GM12874 (cell line): Measurements from ENCODE around the gene HYOU1.

ENCODE experiments used
- CTCF ChIP-seq: IDR thresholded peaks from 2 replicates; pipeline ENCODE4 v1.5.1; 2011; ENCODE audit warnings: low read depth, mild to moderate bottlenecking, control low read depth, low read length, moderate library complexity; ENCODE audit not compliant: insufficient read depth

The HYOU1 gene

DNA sequence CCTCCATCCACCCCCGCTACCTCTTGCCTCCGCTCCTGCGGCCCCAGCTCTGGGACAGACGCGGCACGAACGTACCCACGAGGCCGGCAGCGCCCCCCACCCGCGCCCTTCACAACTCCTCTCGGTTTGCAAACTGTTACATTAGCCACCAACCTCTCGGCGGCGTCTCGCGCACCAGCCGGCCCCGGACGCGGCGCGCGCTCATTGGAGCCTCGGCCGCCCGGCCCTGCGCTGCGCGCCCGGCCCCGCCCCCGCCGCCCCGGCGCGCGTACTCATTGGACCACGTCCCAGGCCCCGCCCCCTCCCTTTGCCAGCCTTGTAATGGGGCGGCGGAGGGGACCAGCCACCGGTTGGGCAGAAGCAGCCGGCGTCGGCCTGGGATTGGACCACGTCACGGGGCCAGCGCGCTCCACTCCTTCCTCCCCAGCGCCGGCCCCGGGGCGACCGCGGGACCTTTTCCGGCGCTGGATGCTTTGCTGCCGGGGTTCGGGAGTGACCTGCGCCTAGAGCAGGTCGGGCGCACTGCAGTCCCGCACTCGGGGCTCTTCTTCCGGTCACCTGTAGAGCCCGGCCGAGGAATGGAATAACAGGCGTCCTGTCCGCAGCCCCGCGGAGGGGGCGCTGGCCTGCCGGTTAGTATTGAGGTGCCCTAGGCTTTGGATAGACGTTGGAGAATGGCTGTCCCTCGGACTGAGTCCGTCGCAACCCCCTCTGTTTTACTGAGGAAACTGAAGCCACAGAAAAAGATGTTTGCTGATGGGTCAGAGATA is at the start of gene HYOU1:
HYOU1 (minus strand) TSS at position 206 of the 770 bp plus-strand sequence. CDS start 1,045 bp downstream, outside the sequence.
- peak; percentile 30 for TF ChIP-seq CTCF

GRCh38 chr11:119103793-119104192 is 46.8 kb upstream of the HYOU1 start:
- no peak for TF ChIP-seq CTCF

- TF ChIP-seq CTCF = no peak
Measured at GRCh38 chr11:119101759-119102423, 44.9 kb upstream of the HYOU1 start, which contains the start of gene DPAGT1. DPAGT1 (minus strand) TSS chr11:119101853; CDS start chr11:119101655, 198 bp downstream.

- TF ChIP-seq CTCF = 0 out of 2 replicates have a peak, but pooled peaks have one; percentile 2
Measured at GRCh38 chr11:119100994-119101758, 44.2 kb upstream of the HYOU1 start.

GRCh38 chr11:119100246-119100970 is 43.4 kb upstream of the HYOU1 start:
- no peak for TF ChIP-seq CTCF

- TF ChIP-seq CTCF = no peak
Measured at GRCh38 chr11:119099711-119100110, 42.7 kb upstream of the HYOU1 start.
